BLaER1 treated with 17β-estradiol and CSF1 and Interleukin-3, amounts not matched to agents 10 nM and 100 nM (cell line): ENCODE results near the gene ARHGAP15.

Source experiments
- H3K27ac ChIP-seq, 11 experiments: shearing (Covaris generic); formaldehyde crosslinking; 2 replicates each; pipeline ENCODE4 v1.8.1; 2022
- H3K27me3 ChIP-seq, 11 experiments: shearing (Covaris generic); formaldehyde crosslinking; 2 replicates each; pipeline ENCODE4 v1.8.1; 2022
- H3K36me3 ChIP-seq, 11 experiments: shearing (Covaris generic); formaldehyde crosslinking; 2 replicates each; pipeline ENCODE4 v1.8.1; 2022
- H3K4me1 ChIP-seq, 10 experiments: shearing (Covaris generic); formaldehyde crosslinking; 2 replicates each; pipeline ENCODE4 v1.8.1; 2022
- H3K4me2 ChIP-seq, 11 experiments: shearing (Covaris generic); formaldehyde crosslinking; 2 replicates each; pipeline ENCODE4 v1.8.1; 2022
- H3K4me3 ChIP-seq, 10 experiments: shearing (Covaris generic); formaldehyde crosslinking; 2 replicates each; pipeline ENCODE4 v1.8.1; 2022
- H3K9ac ChIP-seq, 11 experiments: shearing (Covaris generic); formaldehyde crosslinking; 2 replicates each; pipeline ENCODE4 v1.8.1; 2022
- H3K9me3 ChIP-seq, 11 experiments: shearing (Covaris generic); formaldehyde crosslinking; replicated peaks in 1 of 11; 2 replicates each; pipeline ENCODE4 v1.8.1; 2022
- H4K20me1 ChIP-seq, 11 experiments: shearing (Covaris generic); formaldehyde crosslinking; 2 replicates each; pipeline ENCODE4 v1.8.1; 2022
- Cebpa-rat ChIP-seq, 11 experiments: shearing (Covaris generic); IDR thresholded peaks; 2 replicates each; pipeline ENCODE4 v1.8.1; 2022

ARHGAP15 gene

DNA sequence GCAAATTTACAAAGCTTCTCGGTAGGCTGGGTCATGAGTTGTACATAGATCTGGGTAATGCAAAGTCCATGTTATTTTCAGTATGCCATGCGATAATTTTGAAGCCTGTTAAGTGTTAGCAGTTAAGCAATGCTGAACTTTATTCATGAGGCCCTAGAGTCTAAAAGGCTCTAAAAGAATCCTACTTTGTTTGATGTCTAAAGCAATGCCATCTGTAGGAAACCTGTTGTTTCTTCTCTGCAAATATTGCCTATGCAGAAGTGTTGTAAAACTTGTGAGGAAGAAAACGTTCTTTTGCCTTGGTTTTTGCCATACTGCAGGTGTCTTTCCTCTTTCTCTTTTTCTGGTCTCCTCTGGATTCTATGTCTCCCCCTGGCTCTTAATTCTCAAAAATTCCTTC is 9.1 kb downstream of the ARHGAP15 start:
- no peak overlapping the region for H3K27ac ChIP-seq

DNA sequence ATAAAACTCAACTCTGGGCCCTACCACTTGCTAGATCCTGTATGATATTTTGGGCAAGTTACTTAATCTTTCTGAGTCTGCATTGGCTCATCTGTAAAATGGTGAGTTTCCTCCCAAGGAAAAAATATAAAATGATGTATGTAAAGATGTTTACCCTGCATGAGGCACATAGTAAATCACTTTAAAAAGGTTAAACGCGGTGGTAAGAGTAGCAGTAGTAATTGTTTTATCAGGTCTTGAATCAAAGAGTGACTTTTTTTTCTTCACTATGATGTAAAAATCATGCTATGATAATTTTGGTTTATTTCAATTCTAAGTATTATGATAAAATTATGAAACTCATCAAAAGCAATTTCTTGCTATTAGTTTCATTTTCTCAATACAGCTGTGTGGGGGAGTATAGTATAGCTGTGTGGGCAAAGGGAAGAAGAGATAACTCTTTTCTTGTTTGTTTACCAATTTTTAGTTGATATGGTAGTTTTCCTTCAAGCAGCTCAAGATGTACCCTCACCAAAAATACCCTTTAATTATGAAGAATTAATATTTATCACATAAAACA is 10.7 kb downstream of the ARHGAP15 start:
- H3K36me3 ChIP-seq, result peaks cover 0 to 44% (median 9%) of the 10 kb centered on the region in 11 experiments; a peak in 13 of 22 replicates
- no peak overlapping the region for H3K9ac ChIP-seq
- H3K4me1 ChIP-seq, result peaks cover 16 to 65% (median 33%) of the 10 kb centered on the region in 10 experiments
- H4K20me1 ChIP-seq, result peaks cover 0 to 18% (median 10%) of the 10 kb centered on the region in 11 experiments; a peak in 8 of 22 replicates
- H3K4me3 ChIP-seq, result no peak overlapping the region
- no peaks in the 10 kb centered on the region for H3K27me3 ChIP-seq
- H3K27ac ChIP-seq, result peak overlapping the region in 3 of 11 experiments; percentile 21 to 67 (median 57); a peak in 3 of 22 replicates
- H3K9me3 ChIP-seq, result peaks cover 0 to 35% (median 7%) of the 10 kb centered on the region in 11 experiments; a peak in 6 of 22 replicates
- H3K4me2 ChIP-seq, result peak overlapping the region in 9 of 11 experiments; percentile 25 to 97 (median 68); a peak in 13 of 22 replicates
- TF ChIP-seq Cebpa-rat (IDR thresholded peaks at IDR 0.05), result no peak

More for the DNA sequence above, 9.1 kb downstream of the ARHGAP15 start:
- Histone ChIP-seq H3K9ac (no peak overlapping the region), H4K20me1 (peaks cover 0 to 18% (median 10%) of the 10 kb centered on the region in 11 experiments; a peak in 10 of 22 replicates), H3K36me3 (peaks cover 0 to 47% (median 8%) of the 10 kb centered on the region in 11 experiments; a peak in 13 of 22 replicates), H3K4me3 (no peak overlapping the region), H3K9me3 (peaks cover 0 to 38% (median 5%) of the 10 kb centered on the region in 11 experiments; a peak in 9 of 22 replicates), H3K27me3 (no peaks in the 10 kb centered on the region), H3K4me2 (no peak overlapping the region; a peak in 1 of 22 replicates), H3K4me1 (peaks cover 16 to 60% (median 30%) of the 10 kb centered on the region in 10 experiments)
- no peak for TF ChIP-seq Cebpa-rat (IDR thresholded peaks at IDR 0.05)

DNA sequence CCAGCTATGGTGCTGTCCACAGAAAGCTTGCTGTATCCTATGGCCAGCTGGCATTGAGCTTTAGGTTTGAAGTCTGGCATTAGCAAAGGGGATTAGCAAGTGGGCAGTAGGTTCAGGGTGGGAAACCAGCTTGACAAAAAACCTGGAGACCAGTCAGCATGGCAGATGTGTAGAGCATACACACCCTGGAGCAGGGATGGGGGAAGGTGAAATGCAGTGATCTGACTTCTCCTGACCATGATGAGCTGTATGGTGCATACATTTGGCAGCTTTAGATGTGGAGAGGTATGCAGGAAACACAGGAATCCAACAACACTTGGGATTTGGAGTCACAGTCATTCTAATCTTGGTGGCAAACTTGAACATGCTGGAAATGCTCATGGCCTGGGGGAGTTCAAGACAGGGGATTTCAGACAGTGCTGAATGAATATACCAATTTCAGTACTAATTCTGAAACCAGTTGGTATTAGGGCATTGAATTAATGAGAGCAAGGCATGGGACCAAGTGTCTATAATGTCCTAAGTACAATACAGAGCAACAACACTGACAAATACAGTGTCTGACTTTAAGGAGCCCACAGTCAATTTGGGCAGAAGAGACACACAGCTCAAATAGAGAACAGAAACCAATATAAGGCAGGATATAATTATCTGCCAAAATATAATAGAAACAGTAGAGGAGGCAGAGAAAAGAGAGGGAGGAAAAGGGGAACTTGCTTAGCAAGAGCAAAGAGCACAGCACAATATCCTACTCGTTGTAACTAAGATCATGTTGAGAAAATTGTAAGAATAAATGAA is 11.8 kb downstream of the ARHGAP15 start:
- Histone ChIP-seq H3K9ac (peak overlapping the region in 2 of 11 experiments; percentile 20 to 43; a peak in 1 of 22 replicates), H3K4me1 (peaks cover 27 to 76% (median 44%) of the 10 kb centered on the region in 10 experiments), H3K36me3 (peaks cover 0 to 43% (median 6%) of the 10 kb centered on the region in 11 experiments; a peak in 12 of 22 replicates), H3K27ac (peak overlapping the region in 9 of 11 experiments; percentile 8 to 67 (median 38); a peak in 16 of 22 replicates), H3K4me3 (0 out of 20 replicates have a peak overlapping the region, but pooled peaks of 1 of the 10 experiments have one; percentile 8), H4K20me1 (peaks cover 0 to 18% (median 12%) of the 10 kb centered on the region in 11 experiments; a peak in 8 of 22 replicates), H3K27me3 (no peaks in the 10 kb centered on the region), H3K4me2 (peak overlapping the region; percentile 25 to 97 (median 63); a peak in 20 of 22 replicates), H3K9me3 (peaks cover 0 to 28% (median 4%) of the 10 kb centered on the region in 11 experiments; a peak in 6 of 22 replicates)
- TF ChIP-seq Cebpa-rat (IDR thresholded peaks at IDR 0.05), result no peak

DNA sequence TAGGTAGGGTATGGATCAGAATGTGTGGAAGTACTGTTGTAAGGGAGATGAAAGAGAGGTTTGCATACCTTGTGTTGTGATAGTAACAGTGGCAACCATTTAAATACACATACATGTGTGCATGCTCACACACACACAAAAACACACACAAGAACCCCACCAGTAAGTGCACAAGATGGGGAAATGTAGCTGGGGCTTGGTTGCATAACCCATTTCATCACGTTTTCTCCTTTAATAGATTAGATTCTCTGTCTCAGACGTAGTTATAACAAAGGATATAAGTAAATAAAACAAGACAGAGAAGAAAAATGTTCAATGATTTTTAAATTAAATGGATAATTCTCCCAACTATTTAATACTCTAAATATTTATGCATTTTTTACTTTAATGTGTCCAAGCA is 13.4 kb downstream of the ARHGAP15 start:
- Histone ChIP-seq H4K20me1 (peaks cover 0 to 18% (median 12%) of the 10 kb centered on the region in 11 experiments; a peak in 8 of 22 replicates), H3K4me3 (no peak overlapping the region), H3K4me2 (peak overlapping the region in 1 of 11 experiments; percentile 21; a peak in 1 of 22 replicates), H3K9me3 (peaks cover 0 to 28% (median 4%) of the 10 kb centered on the region in 11 experiments; a peak in 6 of 22 replicates), H3K36me3 (peaks cover 0 to 36% (median 6%) of the 10 kb centered on the region in 11 experiments; a peak in 12 of 22 replicates), H3K27me3 (no peaks in the 10 kb centered on the region), H3K27ac (peak overlapping the region in 1 of 11 experiments; percentile 67; a peak in 1 of 22 replicates), H3K4me1 (peaks cover 32 to 85% (median 59%) of the 10 kb centered on the region in 10 experiments), H3K9ac (no peak overlapping the region)
- no peak for TF ChIP-seq Cebpa-rat (IDR thresholded peaks at IDR 0.05)

DNA sequence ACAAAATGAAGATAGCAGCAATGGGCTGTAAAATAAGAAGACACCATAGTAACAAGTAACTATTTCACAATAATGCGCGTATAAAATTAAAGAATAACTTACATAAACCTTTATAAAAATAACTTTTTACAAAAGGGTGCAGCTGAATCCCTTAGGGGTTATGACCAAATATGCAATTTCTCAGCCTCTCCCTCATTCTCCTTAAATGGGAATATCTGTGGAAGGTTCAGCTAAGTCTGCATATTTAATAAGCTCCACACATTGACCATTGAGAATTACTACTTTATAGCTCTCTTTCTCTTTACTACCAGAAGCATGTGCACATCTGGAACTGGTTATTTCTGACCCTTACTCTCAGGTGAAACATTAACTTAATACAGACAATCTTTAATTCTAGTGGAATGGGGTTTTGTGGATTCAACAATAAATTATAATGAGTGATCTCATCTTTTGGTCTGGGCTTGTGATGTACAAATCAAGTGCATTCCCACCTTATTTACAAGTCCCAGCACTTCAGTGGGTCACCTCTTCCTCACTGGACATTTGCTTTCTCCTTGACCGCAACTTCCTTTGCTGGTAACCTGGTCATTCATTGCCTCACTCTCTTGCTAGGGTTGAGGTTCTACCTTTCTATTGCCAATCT is 15.7 kb downstream of the ARHGAP15 start:
- no peak overlapping the region for H3K4me3 ChIP-seq
- peak overlapping the region in 10 of 11 experiments; percentile 1 to 68 (median 36); a peak in 18 of 22 replicates for H3K27ac ChIP-seq
- H3K9me3 ChIP-seq, result peaks cover 0 to 26% (median 0%) of the 10 kb centered on the region in 11 experiments; a peak in 5 of 22 replicates
- peaks cover 38 to 88% (median 70%) of the 10 kb centered on the region in 10 experiments for H3K4me1 ChIP-seq
- peaks cover 0 to 27% (median 6%) of the 10 kb centered on the region in 11 experiments; a peak in 8 of 22 replicates for H4K20me1 ChIP-seq
- peaks cover 0 to 26% (median 6%) of the 10 kb centered on the region in 11 experiments; a peak in 12 of 22 replicates for H3K36me3 ChIP-seq
- H3K9ac ChIP-seq, result no peak overlapping the region; a peak in 3 of 22 replicates
- peak overlapping the region in 10 of 11 experiments; percentile 11 to 79 (median 68); a peak in 18 of 22 replicates for H3K4me2 ChIP-seq
- H3K27me3 ChIP-seq, result no peaks in the 10 kb centered on the region
- TF ChIP-seq Cebpa-rat (IDR thresholded peaks at IDR 0.05), result no peak; a peak in 1 of 22 replicates

DNA sequence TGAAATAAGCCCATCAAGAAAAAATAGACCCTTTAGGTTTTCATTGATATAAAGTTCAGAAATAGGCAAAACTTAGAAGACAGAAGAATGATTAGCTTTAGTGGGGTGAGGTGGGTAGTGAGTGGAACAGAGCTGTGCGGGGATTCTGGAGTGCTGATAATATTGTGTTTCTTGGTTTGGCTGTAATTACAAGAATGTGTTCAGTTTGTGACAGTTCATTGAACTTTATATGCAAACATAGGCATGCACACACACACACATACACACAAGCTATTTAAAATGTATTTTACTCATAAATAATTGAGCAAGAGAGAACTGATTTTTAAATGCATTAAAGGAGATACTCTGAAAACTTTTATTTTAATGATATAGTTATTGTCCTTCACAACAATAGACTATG is 17.1 kb downstream of the ARHGAP15 start:
- TF ChIP-seq Cebpa-rat (IDR thresholded peaks at IDR 0.05), result no peak
- H3K4me1 ChIP-seq, result peaks cover 30 to 88% (median 68%) of the 10 kb centered on the region in 10 experiments
- peaks cover 0 to 23% (median 0%) of the 10 kb centered on the region in 11 experiments; a peak in 5 of 22 replicates for H3K9me3 ChIP-seq
- no peak overlapping the region for H3K4me3 ChIP-seq
- peaks cover 0 to 24% (median 0%) of the 10 kb centered on the region in 11 experiments; a peak in 6 of 22 replicates for H4K20me1 ChIP-seq
- H3K9ac ChIP-seq, result peak overlapping the region in 3 of 11 experiments; percentile 28 to 34 (median 31); a peak in 1 of 22 replicates
- H3K27ac ChIP-seq, result peak overlapping the region in 10 of 11 experiments; percentile 31 to 68 (median 57); a peak in 17 of 22 replicates
- peaks cover 0 to 27% (median 8%) of the 10 kb centered on the region in 11 experiments; a peak in 10 of 22 replicates for H3K36me3 ChIP-seq
- no peaks in the 10 kb centered on the region for H3K27me3 ChIP-seq
- H3K4me2 ChIP-seq, result peak overlapping the region in 10 of 11 experiments; percentile 8 to 79 (median 68); a peak in 16 of 22 replicates

DNA sequence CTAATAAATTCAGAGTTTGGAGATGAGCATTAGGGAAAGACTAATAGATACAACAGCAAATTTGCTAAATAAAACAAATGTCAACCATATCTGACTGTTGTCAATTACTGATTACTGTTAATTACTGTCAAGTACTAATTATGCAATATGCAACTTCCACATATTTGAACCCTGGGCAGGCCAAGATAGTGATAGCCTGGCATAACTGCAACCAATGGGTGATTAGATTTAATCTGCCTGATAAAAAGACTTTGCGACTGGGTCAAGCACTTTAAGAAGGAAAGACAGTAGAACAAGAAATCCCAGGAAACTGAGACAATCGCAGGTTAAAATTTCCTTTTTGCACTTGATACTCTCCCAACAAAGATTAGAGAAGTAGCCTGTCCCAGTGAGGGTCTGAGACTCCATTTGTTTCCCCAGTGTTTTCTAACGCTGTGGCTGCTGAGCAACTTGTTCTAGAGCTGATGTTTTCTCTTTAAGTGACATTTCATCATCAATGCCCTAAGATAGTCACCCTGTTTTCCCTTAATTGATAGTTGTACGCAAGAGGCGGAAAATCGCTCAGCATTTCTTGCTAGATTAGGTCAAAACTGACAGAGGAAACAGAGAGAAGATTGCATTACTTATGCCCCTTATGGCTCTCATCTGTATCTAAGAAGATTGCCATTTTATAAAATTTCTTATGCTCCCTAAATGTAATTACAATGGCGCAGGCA is 17.8 kb downstream of the ARHGAP15 start:
- TF ChIP-seq Cebpa-rat (IDR thresholded peaks at IDR 0.05), result no peak

More for the DNA sequence above, 17.8 kb downstream of the ARHGAP15 start:
- Histone ChIP-seq H3K4me3 (no peak overlapping the region), H3K9me3 (peaks cover 0 to 29% (median 0%) of the 10 kb centered on the region in 11 experiments; a peak in 5 of 22 replicates), H3K4me1 (peaks cover 29 to 88% (median 65%) of the 10 kb centered on the region in 10 experiments), H4K20me1 (peaks cover 0 to 19% (median 2%) of the 10 kb centered on the region in 11 experiments; a peak in 6 of 22 replicates), H3K4me2 (peak overlapping the region in 8 of 11 experiments; percentile 6 to 79 (median 69); a peak in 15 of 22 replicates), H3K27ac (peak overlapping the region in 6 of 11 experiments; percentile 31 to 68 (median 62); a peak in 7 of 22 replicates), H3K36me3 (peaks cover 0 to 30% (median 8%) of the 10 kb centered on the region in 11 experiments; a peak in 10 of 22 replicates), H3K27me3 (no peaks in the 10 kb centered on the region), H3K9ac (no peak overlapping the region)
